Measurements from ENCODE around the gene OSBPL8. TPM values are rescaled to one million over a fixed set of nuclear protein-coding genes. Genes with fewer than 3 reads are reported as not detected.

Gene OSBPL8
- total and polyA plus RNA-seq, 10 of the 15 experiments (the other 5 are each of a cell fraction or from before 2014, with no cell fraction given) = 10.4 to 58.0 (median 32.0) TPM

DNA sequence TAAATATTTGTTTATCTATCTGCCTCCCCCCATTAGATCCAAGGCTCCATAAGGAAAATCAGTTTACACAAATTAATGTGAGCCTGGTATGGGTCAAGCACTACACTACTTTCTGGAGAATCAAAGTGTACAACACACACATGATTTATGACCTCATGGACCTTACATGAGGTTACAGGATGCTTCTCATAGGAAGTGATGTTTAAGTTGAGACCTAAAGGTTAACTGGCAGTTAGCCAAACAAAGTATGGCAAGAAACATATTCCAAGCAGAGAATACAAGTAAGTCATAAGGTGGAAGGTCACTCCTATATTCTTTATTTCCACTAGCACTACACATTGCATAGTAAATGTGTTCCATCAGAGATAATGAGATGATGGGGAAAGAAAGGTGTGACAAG lies 39.2 kb downstream of the OSBPL8 start:
- no peak overlapping the region for H3K9ac ChIP-seq (ENCODE audit: control insufficient read depth, insufficient read depth, low read length)
- H3K79me2 ChIP-seq (ENCODE audit: control insufficient read depth, insufficient read depth, low read length) = no peaks in the 10 kb centered on the region
- FAIRE-seq = no peak
- H3K4me2 ChIP-seq (ENCODE audit: control insufficient read depth, insufficient read depth) = no peak overlapping the region
- H3K27ac ChIP-seq (ENCODE audit: control insufficient read depth, insufficient read depth) = no peak overlapping the region
- in situ Hi-C loops (cut with MboI) = no loop called here
- BruUV-seq (replicated peaks) = no TSS peak
- H3K27me3 ChIP-seq (replicated peaks in 1 of 2; ENCODE audit: control insufficient read depth in 2 of 2, insufficient read depth in 2 of 2, low read length in 1 of 2) = no peaks in the 10 kb centered on the region
- ChIA-PET CTCF (no interaction called here), POLR2A (no interaction called here), RAD21 (ENCODE audit: unreplicated experiment) (no interaction called here), SMC1A (ENCODE audit: uncharacterized antibody, unreplicated experiment) (no interaction called here)
- H2AFZ ChIP-seq (ENCODE audit: control insufficient read depth, low read depth, low read length) = no peak overlapping the region
- intact Hi-C loops (cut with micrococcal nuclease; ENCODE audit: unreplicated experiment) = no loop called here
- no peak for ATAC-seq
- DNase-seq (ENCODE audit: low read depth, low spot score) = no peak
- H3K4me1 ChIP-seq (ENCODE audit: control insufficient read depth, insufficient read depth, low read length) = no peaks in the 10 kb centered on the region
- H3K9me3 ChIP-seq (replicated peaks; ENCODE audit: control insufficient read depth, insufficient read depth, low read length) = peaks cover 6% of the 10 kb centered on the region
- H3K4me3 ChIP-seq = no peak overlapping the region
- no peaks in the 10 kb centered on the region for H3K36me3 ChIP-seq (ENCODE audit: control insufficient read depth in 2 of 2, insufficient read depth in 2 of 2, low read length in 1 of 2)
- no peaks in the 10 kb centered on the region for H4K20me1 ChIP-seq (ENCODE audit: control insufficient read depth, insufficient read depth)
- TF ChIP-seq SMAD5 (IDR thresholded peaks at IDR 0.05; ENCODE audit: low read depth) = no peak
- TF ChIP-seq, protein P1, sequence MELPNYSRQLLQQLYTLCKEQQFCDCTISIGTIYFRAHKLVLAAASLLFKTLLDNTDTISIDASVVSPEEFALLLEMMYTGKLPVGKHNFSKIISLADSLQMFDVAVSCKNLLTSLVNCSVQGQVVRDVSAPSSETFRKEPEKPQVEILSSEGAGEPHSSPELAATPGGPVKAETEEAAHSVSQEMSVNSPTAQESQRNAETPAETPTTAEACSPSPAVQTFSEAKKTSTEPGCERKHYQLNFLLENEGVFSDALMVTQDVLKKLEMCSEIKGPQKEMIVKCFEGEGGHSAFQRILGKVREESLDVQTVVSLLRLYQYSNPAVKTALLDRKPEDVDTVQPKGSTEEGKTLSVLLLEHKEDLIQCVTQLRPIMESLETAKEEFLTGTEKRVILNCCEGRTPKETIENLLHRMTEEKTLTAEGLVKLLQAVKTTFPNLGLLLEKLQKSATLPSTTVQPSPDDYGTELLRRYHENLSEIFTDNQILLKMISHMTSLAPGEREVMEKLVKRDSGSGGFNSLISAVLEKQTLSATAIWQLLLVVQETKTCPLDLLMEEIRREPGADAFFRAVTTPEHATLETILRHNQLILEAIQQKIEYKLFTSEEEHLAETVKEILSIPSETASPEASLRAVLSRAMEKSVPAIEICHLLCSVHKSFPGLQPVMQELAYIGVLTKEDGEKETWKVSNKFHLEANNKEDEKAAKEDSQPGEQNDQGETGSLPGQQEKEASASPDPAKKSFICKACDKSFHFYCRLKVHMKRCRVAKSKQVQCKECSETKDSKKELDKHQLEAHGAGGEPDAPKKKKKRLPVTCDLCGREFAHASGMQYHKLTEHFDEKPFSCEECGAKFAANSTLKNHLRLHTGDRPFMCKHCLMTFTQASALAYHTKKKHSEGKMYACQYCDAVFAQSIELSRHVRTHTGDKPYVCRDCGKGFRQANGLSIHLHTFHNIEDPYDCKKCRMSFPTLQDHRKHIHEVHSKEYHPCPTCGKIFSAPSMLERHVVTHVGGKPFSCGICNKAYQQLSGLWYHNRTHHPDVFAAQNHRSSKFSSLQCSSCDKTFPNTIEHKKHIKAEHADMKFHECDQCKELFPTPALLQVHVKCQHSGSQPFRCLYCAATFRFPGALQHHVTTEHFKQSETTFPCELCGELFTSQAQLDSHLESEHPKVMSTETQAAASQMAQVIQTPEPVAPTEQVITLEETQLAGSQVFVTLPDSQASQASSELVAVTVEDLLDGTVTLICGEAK (IDR thresholded peaks at IDR 0.05; ENCODE audit: borderline replicate concordance) = no peak
- TF ChIP-seq, protein P2, sequence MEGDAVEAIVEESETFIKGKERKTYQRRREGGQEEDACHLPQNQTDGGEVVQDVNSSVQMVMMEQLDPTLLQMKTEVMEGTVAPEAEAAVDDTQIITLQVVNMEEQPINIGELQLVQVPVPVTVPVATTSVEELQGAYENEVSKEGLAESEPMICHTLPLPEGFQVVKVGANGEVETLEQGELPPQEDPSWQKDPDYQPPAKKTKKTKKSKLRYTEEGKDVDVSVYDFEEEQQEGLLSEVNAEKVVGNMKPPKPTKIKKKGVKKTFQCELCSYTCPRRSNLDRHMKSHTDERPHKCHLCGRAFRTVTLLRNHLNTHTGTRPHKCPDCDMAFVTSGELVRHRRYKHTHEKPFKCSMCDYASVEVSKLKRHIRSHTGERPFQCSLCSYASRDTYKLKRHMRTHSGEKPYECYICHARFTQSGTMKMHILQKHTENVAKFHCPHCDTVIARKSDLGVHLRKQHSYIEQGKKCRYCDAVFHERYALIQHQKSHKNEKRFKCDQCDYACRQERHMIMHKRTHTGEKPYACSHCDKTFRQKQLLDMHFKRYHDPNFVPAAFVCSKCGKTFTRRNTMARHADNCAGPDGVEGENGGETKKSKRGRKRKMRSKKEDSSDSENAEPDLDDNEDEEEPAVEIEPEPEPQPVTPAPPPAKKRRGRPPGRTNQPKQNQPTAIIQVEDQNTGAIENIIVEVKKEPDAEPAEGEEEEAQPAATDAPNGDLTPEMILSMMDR (IDR thresholded peaks at IDR 0.05 in 2 of 3, conservative IDR thresholded peaks at IDR 0.05 in 1 of 3; ENCODE audit: control insufficient read depth in 2 of 3, extremely low read depth in 1 of 3, insufficient read depth in 1 of 3, low read depth in 3 of 3, low read length in 3 of 3) = no peak
- TF ChIP-seq EGR1 (IDR thresholded peaks at IDR 0.05; ENCODE audit: borderline replicate concordance in 1 of 2, low read depth in 2 of 2, low read length in 2 of 2) = no peak
- TF ChIP-seq RAD51 (IDR thresholded peaks at IDR 0.05) = no peak
- no peak for TF ChIP-seq RUNX3 (IDR thresholded peaks at IDR 0.05; ENCODE audit: low read length)
- no peak for TF ChIP-seq IRF5 (IDR thresholded peaks at IDR 0.05; ENCODE audit: borderline replicate concordance)
- no peak for TF ChIP-seq TCF7 (IDR thresholded peaks at IDR 0.05; ENCODE audit: borderline replicate concordance)
- TF ChIP-seq, protein P3, sequence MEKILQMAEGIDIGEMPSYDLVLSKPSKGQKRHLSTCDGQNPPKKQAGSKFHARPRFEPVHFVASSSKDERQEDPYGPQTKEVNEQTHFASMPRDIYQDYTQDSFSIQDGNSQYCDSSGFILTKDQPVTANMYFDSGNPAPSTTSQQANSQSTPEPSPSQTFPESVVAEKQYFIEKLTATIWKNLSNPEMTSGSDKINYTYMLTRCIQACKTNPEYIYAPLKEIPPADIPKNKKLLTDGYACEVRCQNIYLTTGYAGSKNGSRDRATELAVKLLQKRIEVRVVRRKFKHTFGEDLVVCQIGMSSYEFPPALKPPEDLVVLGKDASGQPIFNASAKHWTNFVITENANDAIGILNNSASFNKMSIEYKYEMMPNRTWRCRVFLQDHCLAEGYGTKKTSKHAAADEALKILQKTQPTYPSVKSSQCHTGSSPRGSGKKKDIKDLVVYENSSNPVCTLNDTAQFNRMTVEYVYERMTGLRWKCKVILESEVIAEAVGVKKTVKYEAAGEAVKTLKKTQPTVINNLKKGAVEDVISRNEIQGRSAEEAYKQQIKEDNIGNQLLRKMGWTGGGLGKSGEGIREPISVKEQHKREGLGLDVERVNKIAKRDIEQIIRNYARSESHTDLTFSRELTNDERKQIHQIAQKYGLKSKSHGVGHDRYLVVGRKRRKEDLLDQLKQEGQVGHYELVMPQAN (conservative IDR thresholded peaks at IDR 0.05) = no peak
- TF ChIP-seq ETV6 (conservative IDR thresholded peaks at IDR 0.05 in 1 of 2, IDR thresholded peaks at IDR 0.05 in 1 of 2; ENCODE audit: borderline replicate concordance in 1 of 2, low read depth in 1 of 2) = no peak
- TF ChIP-seq EP300 (IDR thresholded peaks at IDR 0.05; ENCODE audit: borderline replicate concordance in 1 of 2, control insufficient read depth in 1 of 2, low read depth in 2 of 2, low read length in 2 of 2) = no peak
- no peak for TF ChIP-seq JUND (IDR thresholded peaks at IDR 0.05; ENCODE audit: low read depth, low read length)
- no peak for TF ChIP-seq ZZZ3 (IDR thresholded peaks at IDR 0.05; ENCODE audit: control insufficient read depth, insufficient read length, low read depth)
- TF ChIP-seq TAF1 (IDR thresholded peaks at IDR 0.05; ENCODE audit: borderline replicate concordance, low read depth, low read length) = no peak
- no peak for TF ChIP-seq CHD1 (IDR thresholded peaks at IDR 0.05; ENCODE audit: low read depth, low read length)
- TF ChIP-seq TCF12 (IDR thresholded peaks at IDR 0.05; ENCODE audit: low read depth, low read length) = no peak

All from GM12878 (cell line).